AG04449 (cell line): ENCODE data around the gene ADAMTS18.

Experiments used
- CTCF ChIA-PET: fragments of 350-600 bp; formaldehyde crosslinking; extraction: SDS; loops from one replicate; lab custom pipeline; 2021; ENCODE audit warnings: antibody characterized with exemption; lab: Yijun Ruan, JAX
- POLR2A ChIA-PET: fragments of 400-600, 350-600 bp; formaldehyde crosslinking; extraction: SDS; loops from one replicate; lab custom pipeline; 2020; ENCODE audit warnings: antibody characterized with exemption, inconsistent platforms; lab: Yijun Ruan, JAX
- DNase-seq: peaks from one replicate; pipeline ENCODE4 v3.0.0-alpha.2; 2010; ENCODE audit warnings: low read depth, low spot score
- H3K4me3 ChIP-seq: 2 replicates; pipeline ENCODE4 v1.5.1; 2011; ENCODE audit warnings: low read depth, mild to moderate bottlenecking, control low read depth, low read length
- CTCF ChIP-seq: IDR thresholded peaks from one replicate; pipeline ENCODE4 v1.5.1; 2011; ENCODE audit warnings: mild to moderate bottlenecking, moderate library complexity, low read length, control low read depth, inconsistent platforms; ENCODE audit not compliant: insufficient read depth; ENCODE audit errors: missing control alignments

ADAMTS18 gene

GRCh38 chr16:77307426-77308162 lies 127.2 kb downstream of the ADAMTS18 start:
- H3K4me3 ChIP-seq = no peak overlapping the region
- no peak for DNase-seq
- no peak for TF ChIP-seq CTCF
- ChIA-PET CTCF (interaction anchor here (1.6 kb wide), 1 partner anchor 277 kb away, joined by 6 read pairs; no protein-coding TSS in a partner anchor), POLR2A (no interaction called here)

- POLR2A ChIA-PET = no interaction called here
- H3K4me3 ChIP-seq = no peak overlapping the region
- DNase-seq = no peak
- CTCF ChIA-PET = interaction anchor here (1.6 kb wide), 1 partner anchor 278 kb away, joined by 6 read pairs; no protein-coding TSS in a partner anchor
- TF ChIP-seq CTCF = no peak
Measured at GRCh38 chr16:77306075-77306474, 128.8 kb downstream of the ADAMTS18 start.

GRCh38 chr16:77304877-77305276 lies 130.0 kb downstream of the ADAMTS18 start:
- TF ChIP-seq CTCF = no peak
- H3K4me3 ChIP-seq = no peak overlapping the region
- CTCF ChIA-PET = interaction anchor here (1.0 kb wide), 1 partner anchor 134 kb away, joined by 3 read pairs; no protein-coding TSS in a partner anchor
- no peak for DNase-seq
- POLR2A ChIA-PET = no interaction called here

GRCh38 chr16:77304134-77304533 lies 130.7 kb downstream of the ADAMTS18 start:
- TF ChIP-seq CTCF = no peak
- H3K4me3 ChIP-seq = no peak overlapping the region
- POLR2A ChIA-PET = no interaction called here
- CTCF ChIA-PET = interaction anchor here (1.0 kb wide), 1 partner anchor 133 kb away, joined by 3 read pairs; no protein-coding TSS in a partner anchor
- DNase-seq = no peak

- DNase-seq = no peak
- no peak overlapping the region for H3K4me3 ChIP-seq
- ChIA-PET CTCF (no interaction called here), POLR2A (no interaction called here)
- TF ChIP-seq CTCF = no peak
Measured at GRCh38 chr16:77302674-77303073, 132.2 kb downstream of the ADAMTS18 start.

- DNase-seq = no peak
- CTCF ChIA-PET = no interaction called here
- POLR2A ChIA-PET = no interaction called here
- no peak overlapping the region for H3K4me3 ChIP-seq
- TF ChIP-seq CTCF = no peak
Measured at GRCh38 chr16:77302249-77302648, 132.6 kb downstream of the ADAMTS18 start.
